GM23338 (cell line): Measurements from ENCODE around the gene GPR183.

Source experiments
- CREB1 ChIP-seq: fragments of 250-450 bp; sonication (Bioruptor Pico); IDR thresholded peaks from 2 replicates; pipeline ENCODE4 v1.5.0; 2020; ENCODE audit warnings: low read depth, mild to moderate bottlenecking, moderate library complexity
- CTCF ChIP-seq, 2 experiments: fragments of 200-600 bp in 1 of 2; sonication (generic) in 1 of 2; conservative IDR thresholded peaks; 2 replicates each; pipeline versions ENCODE4 v1.5.1 to v1.6.1; 2016 to 2017; ENCODE audit warnings: antibody characterized with exemption in 2 of 2, low read depth in 2 of 2, mild to moderate bottlenecking in 2 of 2, moderate library complexity in 1 of 2
- ETS1 ChIP-seq: IDR thresholded peaks from 2 replicates; pipeline ENCODE4 v1.6.1; 2016; ENCODE audit warnings: antibody characterized with exemption
- EZH2 ChIP-seq: fragments of 200-600 bp; sonication (generic); IDR thresholded peaks from one replicate; pipeline ENCODE4 v1.8.0; 2017; ENCODE audit warnings: antibody characterized with exemption, mild to moderate bottlenecking, low read depth; ENCODE audit not compliant: unreplicated experiment
- EZH2phosphoT487 ChIP-seq: fragments of 200-600 bp; sonication (generic); IDR thresholded peaks from one replicate; pipeline ENCODE4 v1.8.1; 2018; ENCODE audit warnings: antibody characterized with exemption; ENCODE audit not compliant: unreplicated experiment
- JUNB ChIP-seq: IDR thresholded peaks from one replicate; pipeline ENCODE4 v1.6.1; 2016; ENCODE audit warnings: antibody characterized with exemption; ENCODE audit not compliant: unreplicated experiment
- NANOG ChIP-seq: IDR thresholded peaks from 2 replicates; pipeline ENCODE4 v1.6.1; 2016; ENCODE audit warnings: antibody characterized with exemption, borderline replicate concordance
- POLR2AphosphoS5 ChIP-seq: IDR thresholded peaks from 2 replicates; pipeline ENCODE4 v1.6.1; 2016; ENCODE audit warnings: antibody characterized with exemption, low read depth
- STAT1 ChIP-seq: IDR thresholded peaks from one replicate; pipeline ENCODE4 v1.6.1; 2016; ENCODE audit warnings: antibody characterized with exemption; ENCODE audit not compliant: unreplicated experiment
- ZNF114 ChIP-seq: fragments of 250-450 bp; sonication (Bioruptor Pico); IDR thresholded peaks from 2 replicates; pipeline ENCODE4 v1.5.0; 2020; ENCODE audit warnings: mild to moderate bottlenecking, moderate library complexity
- ZNF331 ChIP-seq: fragments of 250-450 bp; sonication (Bioruptor Pico); IDR thresholded peaks from 2 replicates; pipeline ENCODE4 v1.5.0; 2020; ENCODE audit warnings: low read depth, mild to moderate bottlenecking, moderate library complexity
- ZNF462 ChIP-seq: fragments of 250-450 bp; sonication (Bioruptor Pico); IDR thresholded peaks from 2 replicates; pipeline ENCODE4 v1.5.0; 2020; ENCODE audit warnings: mild to moderate bottlenecking, moderate library complexity
- TF ChIP-seq, protein P1 (sequence below): IDR thresholded peaks from one replicate; pipeline ENCODE4 v1.6.1; 2018; ENCODE audit warnings: antibody characterized with exemption; ENCODE audit not compliant: unreplicated experiment

DNA sequence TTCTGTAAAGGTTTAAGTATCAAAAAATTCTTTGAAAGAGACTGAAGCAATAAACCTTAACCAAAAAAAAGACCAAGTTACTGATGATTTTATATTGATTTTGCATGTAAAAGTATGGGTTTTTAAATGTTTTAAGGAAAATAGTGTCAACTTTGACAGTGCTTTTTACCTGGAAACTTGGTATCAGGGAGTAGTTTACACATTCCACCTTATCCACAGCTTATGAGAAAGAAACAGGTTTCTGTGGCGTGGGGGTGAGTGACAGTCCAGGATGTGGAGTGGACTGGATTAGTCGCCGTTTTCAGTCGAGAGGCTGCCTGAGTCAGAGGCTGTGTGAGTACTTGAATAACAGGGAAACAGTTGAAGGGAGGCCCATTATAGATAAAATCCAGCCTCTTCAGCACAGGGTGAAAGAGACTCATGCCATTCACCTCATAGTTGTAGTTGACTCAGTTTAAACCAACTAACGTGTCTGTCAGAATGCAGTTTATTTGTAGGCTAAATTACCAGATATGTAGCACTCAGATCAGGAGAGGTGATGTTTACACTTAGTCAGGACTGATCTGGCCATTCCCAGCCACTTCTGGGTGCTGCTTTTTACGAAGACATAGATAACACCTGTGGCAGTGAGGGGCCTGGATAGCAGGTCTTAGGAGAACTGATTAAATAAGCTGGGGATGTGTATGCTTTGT is 595 bp upstream of the GPR183 start:
- TF ChIP-seq CTCF (conservative IDR thresholded peaks at IDR 0.05; ENCODE audit: low read depth in 2 of 2) (no peak), EZH2phosphoT487 (no peak), ETS1 (no peak), EZH2 (no peak), POLR2AphosphoS5 (no peak), CREB1 (CRISPR knock-in tag) (no peak), ZNF114 (CRISPR knock-in tag) (no peak), JUNB (no peak), STAT1 (no peak), NANOG (no peak), ZNF462 (CRISPR knock-in tag) (no peak), ZNF331 (CRISPR knock-in tag) (no peak)
- TF ChIP-seq, protein P1, sequence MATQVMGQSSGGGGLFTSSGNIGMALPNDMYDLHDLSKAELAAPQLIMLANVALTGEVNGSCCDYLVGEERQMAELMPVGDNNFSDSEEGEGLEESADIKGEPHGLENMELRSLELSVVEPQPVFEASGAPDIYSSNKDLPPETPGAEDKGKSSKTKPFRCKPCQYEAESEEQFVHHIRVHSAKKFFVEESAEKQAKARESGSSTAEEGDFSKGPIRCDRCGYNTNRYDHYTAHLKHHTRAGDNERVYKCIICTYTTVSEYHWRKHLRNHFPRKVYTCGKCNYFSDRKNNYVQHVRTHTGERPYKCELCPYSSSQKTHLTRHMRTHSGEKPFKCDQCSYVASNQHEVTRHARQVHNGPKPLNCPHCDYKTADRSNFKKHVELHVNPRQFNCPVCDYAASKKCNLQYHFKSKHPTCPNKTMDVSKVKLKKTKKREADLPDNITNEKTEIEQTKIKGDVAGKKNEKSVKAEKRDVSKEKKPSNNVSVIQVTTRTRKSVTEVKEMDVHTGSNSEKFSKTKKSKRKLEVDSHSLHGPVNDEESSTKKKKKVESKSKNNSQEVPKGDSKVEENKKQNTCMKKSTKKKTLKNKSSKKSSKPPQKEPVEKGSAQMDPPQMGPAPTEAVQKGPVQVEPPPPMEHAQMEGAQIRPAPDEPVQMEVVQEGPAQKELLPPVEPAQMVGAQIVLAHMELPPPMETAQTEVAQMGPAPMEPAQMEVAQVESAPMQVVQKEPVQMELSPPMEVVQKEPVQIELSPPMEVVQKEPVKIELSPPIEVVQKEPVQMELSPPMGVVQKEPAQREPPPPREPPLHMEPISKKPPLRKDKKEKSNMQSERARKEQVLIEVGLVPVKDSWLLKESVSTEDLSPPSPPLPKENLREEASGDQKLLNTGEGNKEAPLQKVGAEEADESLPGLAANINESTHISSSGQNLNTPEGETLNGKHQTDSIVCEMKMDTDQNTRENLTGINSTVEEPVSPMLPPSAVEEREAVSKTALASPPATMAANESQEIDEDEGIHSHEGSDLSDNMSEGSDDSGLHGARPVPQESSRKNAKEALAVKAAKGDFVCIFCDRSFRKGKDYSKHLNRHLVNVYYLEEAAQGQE: no peak
